Pons (tissue), 1 donor: ENCODE results near the gene TMEM169.
A peak's percentile ranks its signal among the peaks of the same experiment; 100 is the strongest.

ENCODE experiments used
- DNase-seq: peaks from one replicate; pipeline ENCODE4 v3.0.0-alpha.2; 2016; ENCODE audit warnings: low spot score

The TMEM169 gene, protein sequence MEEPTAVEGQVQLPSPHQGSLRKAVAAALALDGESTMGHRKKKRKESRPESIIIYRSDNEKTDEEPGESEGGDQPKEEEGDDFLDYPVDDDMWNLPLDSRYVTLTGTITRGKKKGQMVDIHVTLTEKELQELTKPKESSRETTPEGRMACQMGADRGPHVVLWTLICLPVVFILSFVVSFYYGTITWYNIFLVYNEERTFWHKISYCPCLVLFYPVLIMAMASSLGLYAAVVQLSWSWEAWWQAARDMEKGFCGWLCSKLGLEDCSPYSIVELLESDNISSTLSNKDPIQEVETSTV

DNA sequence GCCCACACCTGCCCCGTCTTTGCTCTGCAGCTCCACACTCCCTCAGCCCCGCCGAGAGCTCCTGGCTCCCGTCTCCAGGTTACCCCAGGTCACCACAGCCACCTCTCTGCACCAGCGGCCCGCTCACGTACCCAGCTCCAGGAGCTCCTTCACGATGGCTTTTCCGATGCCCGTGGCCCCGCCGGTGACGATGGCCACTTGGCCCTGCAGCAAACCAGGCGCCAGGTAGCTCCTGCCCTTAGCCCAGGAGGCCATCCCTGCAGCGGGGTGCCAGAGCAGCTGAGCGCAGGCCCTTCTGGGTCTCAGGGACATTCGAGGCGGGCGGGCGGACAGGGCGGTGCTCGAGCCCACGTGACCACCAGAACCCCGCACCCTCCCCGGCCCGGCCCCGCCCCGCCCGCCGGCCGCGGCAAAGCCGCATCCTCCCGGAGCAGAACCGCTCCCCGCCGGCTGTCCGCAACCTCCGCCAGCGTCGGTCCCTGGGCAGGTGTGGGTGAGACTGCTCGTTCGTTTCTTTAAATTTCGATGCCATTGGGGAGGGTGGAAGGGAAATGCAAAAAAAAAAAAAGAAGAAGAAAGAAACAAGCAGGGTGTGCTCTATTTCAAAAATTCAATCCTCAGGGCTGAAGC lies at the start of gene TMEM169, which contains the start of gene PECR:
TSS of gene TMEM169 (plus strand) at position 433 of the 630 bp plus-strand sequence. CDS start 14,045 bp downstream, outside the sequence.
TSS of gene PECR (minus strand) at position 323 of the 630 bp plus-strand sequence. CDS start at position 255, 68 bp downstream.
- peak; percentile 74 for DNase-seq

DNA sequence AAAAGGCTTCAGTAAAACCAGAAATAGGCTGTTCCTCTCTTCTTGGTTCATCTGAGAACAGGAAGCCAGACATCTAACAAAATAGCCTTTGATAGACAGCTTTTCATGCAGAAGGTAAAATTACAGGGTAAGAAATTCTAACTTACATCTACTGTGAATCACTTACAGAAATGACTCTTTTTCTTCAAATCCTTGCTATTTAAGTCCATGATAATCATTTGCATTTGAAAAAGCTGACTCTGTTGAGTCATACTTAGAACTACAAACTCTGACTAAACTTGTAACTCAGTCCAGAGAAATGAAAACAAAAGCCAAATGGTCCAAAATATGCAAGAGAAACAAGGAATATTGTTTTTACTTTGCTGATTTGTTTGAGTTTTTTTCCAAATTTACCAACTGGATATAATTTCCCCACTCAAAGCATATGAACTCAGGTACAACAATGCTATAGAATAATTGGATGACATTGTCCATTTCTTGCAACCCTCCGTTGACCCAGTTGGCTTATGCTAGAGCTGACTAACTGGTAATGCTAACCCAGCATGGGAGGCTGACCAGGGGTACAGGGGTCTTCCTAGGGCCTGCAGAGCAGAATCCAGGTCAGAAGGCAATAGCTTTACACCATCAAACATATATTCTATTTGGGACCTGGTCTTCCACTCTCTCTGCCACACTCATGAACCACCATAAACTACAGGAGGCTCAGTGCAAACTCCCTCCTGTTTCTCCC lies 49.6 kb upstream of the TMEM169 start:
- no peak for DNase-seq

DNA sequence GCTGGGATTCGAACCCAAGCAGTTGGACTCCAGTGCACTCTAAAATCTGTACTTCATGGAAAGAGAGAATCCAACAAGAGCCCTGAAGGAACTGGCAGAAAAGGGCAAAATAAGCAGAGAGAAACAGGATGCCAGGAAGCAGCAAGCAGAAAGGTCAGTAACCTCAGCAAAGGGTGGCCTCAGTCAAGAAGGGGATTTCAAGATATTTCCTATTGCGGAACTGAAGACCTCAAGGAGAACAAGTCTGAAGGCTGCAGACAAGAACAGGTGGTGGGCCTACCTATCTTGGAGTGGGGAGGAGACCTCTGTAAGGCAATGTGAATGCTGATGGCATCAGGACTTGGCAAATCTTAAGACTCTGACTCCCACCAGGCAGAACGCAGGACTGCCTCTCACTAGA lies 48.3 kb upstream of the TMEM169 start:
- no peak for DNase-seq

DNA sequence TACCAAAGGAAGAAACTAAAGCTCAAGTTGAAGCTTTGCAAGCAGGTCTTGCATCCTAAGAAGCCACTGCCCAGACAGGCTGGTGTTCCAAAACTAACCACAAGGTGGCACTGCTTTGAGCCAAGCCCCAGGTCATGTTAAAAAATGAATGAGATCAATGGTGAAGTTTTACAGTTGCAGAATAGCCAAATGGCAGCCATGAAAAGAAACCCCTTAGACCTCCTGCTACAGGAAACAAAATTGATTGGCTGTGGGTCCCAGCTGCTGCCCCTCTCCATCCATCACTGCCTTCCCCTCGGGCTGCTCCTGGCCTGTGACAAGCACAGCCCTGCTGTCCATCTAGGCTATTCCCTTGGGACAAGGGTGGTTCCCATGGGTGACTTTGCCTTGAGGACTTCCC lies 47.7 kb upstream of the TMEM169 start:
- DNase-seq: peak; percentile 75

DNA sequence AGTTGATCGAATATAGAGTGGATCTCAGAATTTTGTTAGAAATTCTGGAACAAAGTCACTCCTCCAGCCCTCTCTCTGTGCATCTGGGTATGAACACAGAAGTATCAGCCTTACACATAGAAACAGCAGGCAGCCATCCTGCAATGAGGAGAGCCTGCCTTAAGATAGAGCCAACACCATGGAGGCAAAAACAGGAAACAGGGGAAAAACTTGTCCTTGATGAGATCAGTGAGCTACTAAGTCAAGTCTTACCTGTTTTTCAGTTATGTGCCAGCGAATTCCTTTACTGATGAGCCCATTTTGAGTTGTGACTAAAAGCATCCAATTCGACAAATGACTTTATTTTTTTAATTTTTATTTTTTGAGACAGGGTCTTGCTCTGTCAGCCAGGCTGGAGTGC lies 41.8 kb upstream of the TMEM169 start:
- DNase-seq: no peak

DNA sequence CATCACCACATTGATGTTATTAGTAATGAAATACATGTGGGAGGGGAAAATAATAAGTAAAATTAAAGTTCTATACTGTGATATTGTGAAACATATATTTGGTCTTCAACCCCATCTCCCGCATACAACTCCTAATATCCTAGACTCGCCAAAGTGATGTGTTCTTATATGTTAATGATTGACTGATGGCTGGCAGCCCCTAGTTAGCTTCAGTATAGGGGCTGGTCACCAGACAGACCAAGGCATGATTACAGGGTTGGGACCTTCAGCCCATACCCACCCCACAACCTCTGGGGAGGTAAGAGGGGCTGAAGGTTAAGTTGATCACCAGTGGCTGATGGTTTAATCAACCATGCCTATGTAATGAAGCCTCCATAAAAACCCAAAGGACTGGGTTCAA lies 40.3 kb upstream of the TMEM169 start:
- no peak for DNase-seq

DNA sequence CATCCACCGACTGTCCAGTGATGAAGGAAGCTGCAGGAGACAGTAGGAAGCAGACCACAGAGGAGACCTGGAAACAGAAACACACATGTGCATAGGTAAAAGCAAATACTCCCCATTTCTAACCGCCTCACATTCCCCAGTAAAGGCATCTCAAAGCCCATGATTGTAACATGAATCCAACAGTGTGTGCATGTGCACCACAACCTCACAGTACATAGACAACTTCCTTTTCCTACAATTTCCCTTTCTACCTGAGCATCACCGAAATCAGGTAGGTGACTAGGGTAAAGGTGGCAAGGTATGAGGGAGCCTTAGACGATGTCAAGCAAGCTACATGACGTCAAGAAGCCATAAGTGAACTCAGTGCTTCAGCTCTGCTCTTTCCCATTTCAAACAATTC lies 37.8 kb upstream of the TMEM169 start:
- no peak for DNase-seq

DNA sequence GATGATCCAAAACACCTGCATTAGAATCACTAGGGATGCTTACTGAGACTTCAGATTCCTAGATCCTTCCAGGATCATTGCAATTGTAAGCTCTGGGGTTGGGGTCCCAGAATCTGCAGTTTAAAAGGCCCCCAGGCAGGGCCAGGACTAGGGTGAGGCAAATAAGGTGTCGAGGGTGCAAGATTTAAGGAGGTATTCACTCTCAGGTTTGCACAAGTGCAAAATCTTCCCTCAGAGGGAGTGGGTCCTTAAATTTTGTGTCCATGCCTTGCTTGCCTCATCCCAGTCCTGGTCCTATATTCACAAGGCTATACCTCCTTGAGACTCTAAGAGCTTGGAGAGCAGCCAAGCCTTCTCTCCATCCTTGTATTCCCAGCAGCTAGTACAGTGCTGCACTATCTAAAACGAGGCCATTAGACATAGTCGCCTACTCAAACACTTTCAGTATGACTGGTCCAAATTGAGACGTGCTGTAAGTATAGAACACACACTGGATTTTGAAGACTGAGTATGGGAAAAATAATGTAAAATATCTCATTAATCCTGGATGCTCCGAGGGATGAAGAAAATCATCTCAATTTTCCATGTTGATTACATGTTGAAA lies 36.7 kb upstream of the TMEM169 start:
- no peak for DNase-seq

DNA sequence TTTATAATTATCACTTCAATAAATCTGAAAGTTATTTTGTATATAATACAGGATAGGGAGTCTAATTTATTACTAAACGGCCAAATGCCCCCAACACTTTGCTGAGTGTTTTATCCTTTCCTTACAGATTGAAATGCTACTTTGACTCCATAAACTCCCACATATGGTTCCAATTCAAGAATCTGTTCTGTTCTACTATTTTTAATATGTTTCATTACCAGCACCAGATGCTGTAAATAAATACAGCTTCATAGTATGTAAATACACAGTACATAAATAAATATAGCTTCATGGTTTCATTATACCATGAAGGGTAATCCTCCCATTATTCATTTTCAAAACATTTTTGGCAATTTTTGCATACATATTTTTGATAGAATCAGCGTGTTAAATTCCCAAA lies 34.3 kb upstream of the TMEM169 start:
- DNase-seq: no peak

DNA sequence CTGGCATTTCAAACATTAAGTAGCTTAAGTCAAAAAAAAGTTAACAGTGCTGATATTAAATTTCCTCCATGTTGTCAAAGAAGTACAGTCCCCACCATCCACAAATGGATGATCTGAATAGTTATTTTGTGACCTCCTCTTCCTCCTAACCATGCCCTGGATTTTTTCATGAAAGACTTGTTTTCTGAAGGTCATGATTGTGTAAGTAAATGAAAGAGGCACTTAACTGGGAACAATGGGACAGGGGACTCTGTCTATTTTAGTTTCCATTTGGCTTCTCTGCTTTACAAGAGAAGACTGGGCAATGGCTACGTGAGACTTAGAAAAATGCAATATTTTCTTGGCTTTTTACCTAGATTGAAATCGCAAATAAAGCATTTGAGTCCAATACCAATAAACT lies 32.3 kb upstream of the TMEM169 start:
- DNase-seq: peak; percentile 42

DNA sequence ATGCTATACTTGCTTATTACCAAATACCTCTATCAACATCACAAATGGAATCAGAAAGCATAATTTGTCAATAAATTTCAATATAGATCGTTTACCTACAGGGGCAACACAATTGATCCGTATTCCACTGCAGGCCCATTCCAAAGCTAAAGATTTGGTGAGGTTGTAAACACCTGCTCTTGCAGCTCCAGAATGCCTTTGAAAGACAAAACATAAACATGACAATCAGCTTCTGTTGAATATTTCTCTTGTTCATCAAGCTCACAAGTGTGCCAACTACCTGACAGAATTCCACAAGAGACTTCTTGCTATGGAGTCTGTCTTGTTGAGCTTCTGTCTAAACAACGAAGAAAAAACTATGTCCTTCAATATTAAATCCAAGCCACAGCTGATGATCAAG lies 30.4 kb upstream of the TMEM169 start:
- no peak for DNase-seq

DNA sequence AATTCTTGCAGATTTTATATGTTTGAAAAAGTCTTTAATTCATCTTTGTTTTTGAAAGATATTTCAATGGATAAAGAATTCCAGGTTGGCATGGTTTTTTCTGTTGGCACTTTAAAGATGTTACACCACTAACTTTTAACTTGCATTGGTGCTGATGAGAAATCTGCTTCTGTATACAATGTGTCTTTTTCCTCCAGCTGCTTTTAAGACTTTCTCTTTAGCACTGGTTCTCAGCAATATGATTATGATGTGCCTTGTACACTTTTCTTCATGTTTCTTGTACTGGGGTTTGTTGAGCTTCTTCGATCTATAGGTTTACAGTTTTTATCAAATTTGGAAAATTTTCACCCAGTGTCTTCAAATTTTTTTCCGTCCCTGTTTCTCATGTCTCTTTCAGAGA lies 29.3 kb upstream of the TMEM169 start:
- DNase-seq: no peak

DNA sequence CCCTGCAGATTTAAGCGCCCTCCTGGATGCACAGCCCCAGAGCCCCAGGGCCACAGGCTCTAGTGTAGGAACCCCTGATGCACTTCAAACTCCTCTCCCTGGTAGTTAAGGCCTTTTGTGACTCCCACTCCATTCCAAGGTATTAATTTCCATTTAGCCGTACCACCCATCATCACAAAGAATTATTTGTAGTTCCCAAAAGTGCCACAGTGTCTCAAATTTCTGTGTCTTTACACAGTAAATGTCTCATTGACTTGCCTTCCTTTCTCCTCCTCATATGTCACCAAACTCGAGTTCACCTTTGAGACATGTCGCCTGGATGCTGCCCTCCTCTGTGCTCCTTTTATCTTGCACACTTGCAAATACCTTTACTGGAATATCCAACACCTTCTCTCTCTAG lies 26.0 kb upstream of the TMEM169 start:
- DNase-seq: no peak

DNA sequence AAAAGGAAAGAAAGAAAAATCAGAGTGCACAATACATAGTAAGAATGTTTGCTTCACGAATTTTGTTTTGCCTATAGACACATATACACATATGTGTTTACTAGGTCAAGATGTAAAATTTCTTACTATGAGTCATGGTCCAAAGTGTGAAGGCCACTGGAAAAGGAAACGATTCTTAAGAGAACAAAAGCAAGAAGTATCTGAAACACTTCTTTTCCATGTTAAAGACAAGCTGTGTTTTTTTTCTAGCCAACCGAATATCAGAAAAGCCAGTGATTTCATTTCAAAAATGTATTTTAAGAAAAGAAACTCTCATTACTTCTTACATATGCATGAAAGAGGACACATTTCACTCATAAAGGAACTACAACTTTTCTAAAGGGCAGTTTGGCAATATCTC lies 25.0 kb upstream of the TMEM169 start:
- DNase-seq: no peak

DNA sequence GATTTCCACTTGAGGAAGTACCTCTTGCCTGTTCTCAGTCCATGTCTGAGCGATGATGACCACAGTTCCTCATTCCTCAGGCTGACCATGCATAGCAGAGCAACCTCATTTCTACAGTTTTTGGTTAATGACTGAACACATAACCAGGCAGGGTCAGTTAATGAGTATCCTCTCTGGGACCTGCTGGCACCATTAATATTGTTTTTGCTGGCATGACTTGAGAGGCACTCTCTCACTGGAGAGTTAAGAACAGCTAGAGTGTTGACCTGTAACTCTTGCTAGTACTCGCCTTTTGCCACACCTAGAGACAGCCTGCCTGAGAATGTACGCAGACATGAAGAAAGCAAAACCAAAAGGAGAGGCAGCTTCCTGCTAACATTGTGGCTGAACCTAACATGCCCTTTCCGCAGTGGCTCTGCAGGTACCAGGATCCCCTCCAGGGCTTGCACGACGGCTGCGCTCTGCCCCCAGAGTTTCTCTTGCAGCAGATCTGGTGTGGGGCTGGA lies 24.0 kb upstream of the TMEM169 start:
- DNase-seq: peak; percentile 62

DNA sequence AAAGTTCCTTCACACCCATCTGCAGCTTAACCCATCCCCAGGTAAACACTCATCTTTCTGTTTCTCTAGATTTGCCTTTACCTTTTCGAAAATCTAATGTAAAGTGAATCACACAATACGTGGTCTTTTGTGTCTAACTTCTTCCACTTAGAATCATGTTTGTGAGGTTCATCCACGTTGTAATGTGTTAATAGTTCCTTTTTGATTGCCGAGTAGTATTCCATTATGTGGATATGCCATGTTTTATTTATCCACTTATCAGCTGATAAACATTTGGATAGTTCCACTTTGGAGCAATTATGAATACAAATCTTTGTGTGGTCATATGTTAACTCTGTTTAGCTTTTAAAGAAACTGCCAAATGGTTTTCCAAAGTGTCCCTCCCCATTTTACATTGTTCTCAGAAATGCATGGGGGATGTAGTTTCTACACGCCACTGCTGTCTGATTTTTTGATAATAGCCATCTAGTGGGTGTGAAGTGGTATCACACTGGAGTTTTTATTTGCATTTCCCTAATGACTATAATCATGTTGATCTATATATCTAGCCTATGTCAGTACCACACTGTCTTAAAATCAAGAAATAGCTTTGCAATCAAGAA lies 22.4 kb upstream of the TMEM169 start:
- no peak for DNase-seq

DNA sequence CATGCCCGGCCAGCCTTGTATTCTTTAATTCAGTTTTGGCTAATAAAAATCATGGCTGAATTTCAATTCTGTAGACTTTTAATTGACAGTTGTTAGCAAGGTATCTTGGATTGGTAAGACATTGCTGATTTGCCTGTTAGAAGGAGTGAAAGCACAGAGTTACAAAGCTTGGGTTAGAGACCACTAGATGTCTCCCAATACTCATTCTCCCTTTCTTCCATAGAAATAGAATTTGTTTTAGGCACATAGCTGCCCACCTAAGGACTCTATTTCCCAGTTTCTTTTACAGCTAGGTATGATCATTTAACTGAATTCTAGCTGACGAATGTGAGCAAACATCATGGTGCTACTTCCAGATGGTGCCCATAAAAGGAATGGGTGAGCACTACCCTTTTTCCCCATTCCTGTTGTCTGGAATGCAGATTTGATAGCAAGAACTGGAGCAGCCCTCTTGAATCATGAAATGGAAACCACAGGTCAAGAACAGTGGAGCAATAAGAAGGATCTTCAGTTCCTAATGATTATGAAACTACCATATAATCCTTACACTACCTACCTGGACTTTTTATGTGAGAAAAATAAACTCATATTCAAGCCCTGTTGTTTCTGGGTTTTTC lies 17.6 kb upstream of the TMEM169 start:
- DNase-seq: no peak

DNA sequence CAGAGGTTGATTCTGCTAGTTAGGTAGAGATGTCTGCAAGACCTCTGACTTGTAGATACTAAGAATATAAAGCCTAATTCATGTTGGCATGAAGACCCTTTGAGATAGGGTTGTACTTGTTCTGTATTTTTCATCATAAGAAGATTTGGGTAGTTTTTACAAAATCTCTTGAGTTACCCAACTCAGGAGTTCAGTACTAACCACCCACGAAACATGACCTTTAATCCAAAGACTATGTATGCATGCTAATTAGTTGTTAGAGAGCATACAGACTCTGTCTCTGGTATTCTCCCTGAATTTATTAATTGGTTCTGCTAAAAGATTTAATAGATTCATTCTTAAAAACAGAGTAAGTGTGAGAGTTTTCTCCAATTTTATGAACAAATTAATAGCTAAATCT lies 17.1 kb upstream of the TMEM169 start:
- no peak for DNase-seq

DNA sequence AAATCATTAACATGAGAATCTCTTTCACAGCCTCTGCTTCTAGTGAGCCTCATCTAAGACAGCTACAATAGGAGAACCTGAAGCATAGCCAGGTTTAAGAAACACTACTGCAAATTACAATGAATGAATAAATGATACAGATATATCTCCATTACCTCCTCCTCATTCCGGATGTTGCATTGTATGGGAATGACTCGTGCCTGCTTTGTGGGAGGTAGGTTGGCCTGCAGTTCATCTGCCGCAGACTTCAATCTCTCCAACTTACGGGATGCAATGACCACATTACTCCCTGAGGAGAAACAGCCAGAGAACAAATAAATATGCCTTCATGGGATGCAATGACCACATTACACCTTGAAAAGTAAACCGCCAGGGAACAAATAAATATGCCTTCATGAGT lies 15.5 kb upstream of the TMEM169 start:
- DNase-seq: no peak

DNA sequence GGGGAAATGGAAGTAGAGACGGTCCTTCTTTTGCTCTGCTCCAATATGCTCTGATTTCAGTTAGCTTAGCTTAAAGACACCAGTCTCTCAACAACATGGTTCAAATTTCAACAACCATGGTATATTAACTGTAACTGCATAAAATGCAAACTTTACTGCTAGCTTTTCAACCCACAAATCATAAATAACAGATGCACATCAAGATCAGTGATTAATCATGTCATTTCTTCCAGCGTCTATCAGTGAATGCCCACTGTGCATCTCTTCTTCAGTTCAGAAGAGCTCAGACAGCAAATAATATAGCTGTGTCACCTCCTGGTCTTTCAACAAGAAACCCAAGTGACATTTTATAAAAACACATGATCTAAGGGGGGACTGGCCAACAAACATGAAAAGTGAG lies 12.7 kb upstream of the TMEM169 start:
- no peak for DNase-seq

DNA sequence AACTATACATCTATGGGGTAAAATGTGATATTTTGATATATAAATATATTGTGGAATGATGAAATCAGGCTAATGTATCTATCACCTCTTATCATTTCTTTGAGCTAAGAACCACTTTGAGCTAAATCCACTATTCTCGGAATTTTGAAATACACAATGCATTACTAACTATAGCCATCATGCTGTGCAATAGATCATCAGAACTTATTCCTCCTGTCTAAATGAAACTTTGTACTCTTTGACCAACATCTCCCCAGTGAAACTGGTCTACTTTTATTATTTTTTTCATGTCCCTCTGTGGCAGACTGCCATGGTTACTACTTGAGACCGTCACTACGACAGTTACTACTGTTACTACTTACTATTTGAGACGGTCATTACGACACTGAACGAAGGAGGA lies 11.5 kb upstream of the TMEM169 start:
- DNase-seq: no peak
